SIG-M5 (cell line): ENCODE data around the gene COLGALT1.
"Not testable (repeated sequence)": the region's sequence is repeated elsewhere in the genome, so short reads cannot be mapped to it uniquely, and the experiment has no call there.

ENCODE experiments used
- DNase-seq: peaks from one replicate; lab custom pipeline; 2025; lab: John Stamatoyannopoulos, UW

The COLGALT1 gene

DNA sequence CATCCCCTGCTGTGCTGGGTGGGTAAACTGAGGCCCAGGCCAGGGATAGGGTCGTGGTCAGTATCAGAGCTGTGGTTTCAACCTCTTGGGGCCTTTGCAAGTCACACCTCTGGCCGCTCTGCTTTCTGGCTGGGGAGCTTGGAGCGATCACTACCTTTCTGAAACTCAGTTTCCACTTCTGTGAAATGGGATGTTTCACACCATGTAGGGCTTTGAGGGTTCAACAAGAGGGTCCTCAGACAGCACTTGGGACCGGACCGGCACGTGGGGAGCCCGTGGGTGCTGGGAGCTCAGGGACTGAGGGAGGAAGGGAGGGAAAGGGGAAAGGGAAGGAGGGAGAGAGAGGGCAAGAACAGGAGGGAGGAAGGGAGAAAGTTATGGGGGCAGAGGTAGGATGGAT is 22.9 kb upstream of the COLGALT1 start:
- no peak for DNase-seq

DNA sequence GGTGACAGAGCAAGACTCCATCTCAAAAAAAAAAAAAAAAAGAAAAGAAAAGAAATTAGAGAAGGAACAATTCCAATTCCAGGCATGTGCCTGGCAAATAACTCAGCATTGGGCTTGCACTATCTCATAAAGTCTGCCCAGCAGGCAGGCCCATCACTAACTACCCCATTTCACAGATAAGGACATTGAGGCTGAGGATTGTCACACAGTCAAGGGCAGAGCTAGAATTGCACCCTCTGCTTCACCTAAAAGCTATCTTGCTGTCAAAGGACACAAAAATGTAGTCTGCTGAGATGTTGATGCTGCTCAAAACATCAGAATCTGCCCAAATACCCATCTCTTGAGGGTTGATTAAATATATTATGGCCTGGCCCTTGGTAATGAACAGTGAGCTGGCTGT is 20.7 kb upstream of the COLGALT1 start:
- no peak for DNase-seq

DNA sequence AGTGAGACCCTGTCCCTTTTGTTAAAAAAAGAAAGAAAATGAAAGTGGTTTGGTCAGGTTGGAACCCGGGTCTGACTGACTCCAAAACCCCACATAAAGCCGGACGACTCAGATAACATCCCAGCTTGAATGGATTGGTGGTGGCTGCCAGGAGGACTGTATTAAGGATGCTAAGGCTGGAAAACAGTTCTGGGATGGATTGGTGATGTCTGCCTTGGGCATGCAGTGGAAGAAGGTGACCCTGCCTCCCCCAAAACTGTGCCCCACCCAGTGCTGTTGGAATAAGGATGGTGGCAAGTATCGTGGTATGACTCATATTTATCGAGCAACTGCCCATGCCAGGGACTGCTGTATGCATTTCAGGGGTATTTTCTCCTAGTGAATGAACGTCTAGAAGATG is 18.5 kb upstream of the COLGALT1 start:
- no peak for DNase-seq

- DNase-seq: no peak
Measured at GRCh38 chr19:17538684-17539237, 16.7 kb upstream of the COLGALT1 start.

DNA sequence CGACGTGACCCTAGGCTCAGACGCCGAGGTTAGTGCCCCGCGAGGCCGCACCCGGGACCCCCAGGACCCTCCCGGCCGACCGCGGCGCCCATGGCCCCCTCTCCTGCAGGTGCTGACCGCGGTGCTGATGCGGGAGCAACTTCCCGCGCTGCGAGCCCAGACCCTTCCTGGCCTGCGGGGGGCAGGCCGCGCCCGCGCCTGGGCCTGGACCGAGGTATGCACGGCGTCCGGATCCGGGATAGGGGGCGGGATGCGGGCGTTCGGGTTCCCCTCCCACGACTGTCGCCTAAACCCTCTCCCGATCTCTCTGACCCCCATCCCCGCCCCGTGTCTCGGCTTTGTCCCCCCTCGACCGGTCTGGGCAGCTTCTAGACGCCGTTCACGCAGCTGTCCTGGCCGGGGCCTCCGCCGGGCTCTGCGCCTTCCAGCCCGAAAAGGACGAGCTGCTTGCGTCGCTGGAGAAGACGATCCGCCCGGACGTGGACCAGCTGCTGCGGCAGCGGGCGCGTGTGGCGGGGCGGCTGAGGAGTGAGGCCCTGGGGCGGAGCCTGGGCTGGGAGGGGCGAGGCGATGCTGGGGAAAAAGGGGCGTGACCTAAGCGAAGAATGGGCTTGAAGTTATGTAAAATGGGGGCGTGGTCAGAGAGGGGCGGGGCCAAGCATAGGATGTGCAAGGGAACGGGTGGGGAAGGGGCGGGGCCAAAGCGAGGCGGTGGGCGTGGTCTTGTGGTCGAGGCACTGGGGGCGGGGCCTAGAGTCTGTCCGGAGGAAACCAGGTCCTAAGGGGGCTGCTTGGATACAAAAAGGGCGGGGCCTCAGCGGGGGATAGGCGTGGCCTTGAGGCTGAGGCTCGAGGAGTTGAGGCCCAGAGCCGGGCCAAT is 16.0 kb upstream of the COLGALT1 start:
- DNase-seq: peak; percentile 78

- no peak for DNase-seq
Measured at GRCh38 chr19:17540174-17540573, 15.3 kb upstream of the COLGALT1 start.

GRCh38 chr19:17541184-17541759 is 14.2 kb upstream of the COLGALT1 start:
- no peak for DNase-seq

DNA sequence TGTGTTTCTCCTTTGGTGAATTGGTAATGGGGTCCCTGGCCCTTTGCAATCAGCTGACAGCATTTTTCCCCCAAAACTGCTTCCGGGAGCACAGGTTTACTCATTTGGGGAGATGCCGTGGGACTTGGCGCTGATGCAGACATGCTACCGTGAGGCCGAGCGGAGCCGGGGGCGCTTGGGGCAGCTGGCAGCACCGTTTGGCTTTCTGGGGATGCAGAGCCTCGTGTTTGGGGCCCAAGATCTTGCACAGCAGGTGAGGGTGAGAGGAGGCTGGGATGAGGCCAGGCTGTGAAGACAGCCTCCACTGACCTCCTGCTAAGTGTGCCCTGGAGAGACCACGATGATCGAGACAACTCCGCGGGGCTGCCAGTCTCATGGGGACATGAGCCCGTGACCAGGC is 13.4 kb upstream of the COLGALT1 start:
- DNase-seq: no peak

- DNase-seq: no peak
Measured at GRCh38 chr19:17542793-17543582, 12.5 kb upstream of the COLGALT1 start.

DNA sequence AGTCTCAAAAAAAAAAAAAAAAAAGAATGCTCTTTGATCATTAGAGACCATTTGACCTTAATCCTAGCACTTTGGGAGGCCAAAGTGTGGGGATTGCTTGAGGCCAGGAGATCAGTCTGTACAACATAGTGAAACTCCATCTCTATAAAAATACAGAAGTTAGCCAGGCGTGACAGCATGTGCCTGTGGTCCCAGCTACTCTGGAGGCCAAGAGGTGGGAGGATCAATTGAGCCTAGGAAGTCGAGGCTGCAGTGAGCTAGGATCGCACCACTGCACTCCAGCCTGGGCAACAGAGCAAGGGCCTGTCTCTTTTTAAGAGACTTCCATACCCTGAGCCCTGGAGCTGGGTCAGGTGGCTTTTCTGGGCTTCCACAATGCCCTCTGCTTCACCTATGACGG is 11.5 kb upstream of the COLGALT1 start:
- no peak for DNase-seq

DNA sequence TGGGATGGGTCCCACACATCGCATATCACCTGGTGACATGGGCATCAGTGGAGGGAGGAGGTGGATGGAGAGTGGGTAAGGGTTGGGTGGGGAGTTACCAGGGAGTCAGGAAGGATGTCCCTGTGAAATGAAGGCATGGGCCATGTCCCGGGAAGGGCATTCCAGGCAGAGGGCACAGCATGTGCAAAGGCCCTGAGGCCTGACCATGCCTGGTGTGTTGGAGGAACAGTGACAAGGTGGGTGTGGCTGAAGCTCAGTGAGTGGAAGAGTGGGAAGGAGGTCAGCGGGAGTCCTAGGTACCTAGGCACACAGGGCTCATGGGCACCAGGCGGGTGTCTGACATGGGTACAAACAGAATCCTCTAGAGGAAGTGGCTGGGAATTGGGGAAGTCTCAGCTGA is 11.0 kb upstream of the COLGALT1 start:
- no peak for DNase-seq

DNA sequence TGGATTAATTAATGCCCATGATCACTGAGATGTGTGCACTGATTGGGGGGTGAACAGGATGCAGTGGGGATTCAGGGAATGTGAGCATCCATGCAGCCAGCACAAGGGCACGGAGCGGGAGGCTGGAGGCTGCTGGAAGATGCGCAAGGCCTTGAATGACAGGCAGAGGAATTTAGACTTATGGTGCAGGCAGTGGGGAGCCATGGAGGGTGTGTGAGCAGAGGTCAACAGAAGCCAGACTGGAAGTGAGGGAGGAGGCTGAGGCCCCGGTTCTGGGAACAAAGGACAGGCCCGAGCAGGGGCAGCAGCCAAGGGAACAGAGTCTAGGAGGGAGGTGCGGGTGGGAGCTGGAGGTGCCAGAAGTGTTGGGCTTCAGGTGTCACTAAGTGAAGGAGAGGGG is 7.3 kb upstream of the COLGALT1 start:
- DNase-seq: no peak

- DNase-seq: no peak
Measured at GRCh38 chr19:17549085-17549740, 6.2 kb upstream of the COLGALT1 start.

- DNase-seq: no peak
Measured at GRCh38 chr19:17550076-17550667, 5.3 kb upstream of the COLGALT1 start.

- not testable (repeated sequence) for DNase-seq
Measured at GRCh38 chr19:17552735-17553134, 2.7 kb upstream of the COLGALT1 start.

DNA sequence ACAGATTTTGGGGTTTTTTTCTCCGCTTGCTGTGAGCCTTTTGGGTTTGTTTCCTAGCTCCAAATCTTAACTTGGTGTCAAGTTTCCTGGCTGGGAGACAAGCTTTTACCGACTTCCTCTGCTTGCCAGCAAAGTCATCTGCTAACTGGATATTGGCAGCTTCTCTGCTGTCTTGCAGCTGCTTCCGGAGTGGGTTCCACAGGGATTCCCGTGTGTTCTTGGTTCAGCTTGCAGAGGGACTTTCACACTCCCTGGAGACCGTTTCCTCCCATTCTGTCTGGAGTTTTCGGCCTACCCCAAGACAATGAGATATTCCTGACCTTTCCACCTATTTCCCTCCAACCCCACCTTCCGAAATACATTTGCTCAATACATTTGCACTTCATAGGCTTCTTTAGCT is 2.2 kb upstream of the COLGALT1 start:
- DNase-seq: no peak

DNA sequence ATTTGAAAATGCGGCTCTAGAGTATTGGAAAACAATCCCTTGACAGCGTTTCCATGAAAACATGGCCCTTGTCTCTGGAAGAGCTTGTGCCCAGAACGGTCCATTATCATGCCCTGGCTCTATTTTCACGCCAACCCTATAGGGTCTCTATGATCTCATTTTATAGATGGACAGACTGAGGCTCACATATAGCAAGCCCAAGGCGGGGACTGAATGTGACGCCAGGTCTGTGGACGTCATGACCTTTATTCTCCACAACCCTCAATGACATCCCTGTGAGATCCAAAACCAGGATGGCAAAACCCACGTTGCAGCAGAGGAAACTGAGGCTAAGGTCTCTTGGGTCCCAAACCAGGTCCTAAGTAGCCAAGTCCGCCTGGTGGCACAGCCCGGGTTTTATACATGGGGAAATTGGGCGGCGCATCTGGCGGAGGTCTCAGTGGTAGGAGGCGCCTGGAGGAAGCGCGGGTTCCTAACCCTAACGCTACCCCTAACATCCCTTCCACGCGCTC is 425 bp upstream of the COLGALT1 start:
- no peak for DNase-seq

DNA sequence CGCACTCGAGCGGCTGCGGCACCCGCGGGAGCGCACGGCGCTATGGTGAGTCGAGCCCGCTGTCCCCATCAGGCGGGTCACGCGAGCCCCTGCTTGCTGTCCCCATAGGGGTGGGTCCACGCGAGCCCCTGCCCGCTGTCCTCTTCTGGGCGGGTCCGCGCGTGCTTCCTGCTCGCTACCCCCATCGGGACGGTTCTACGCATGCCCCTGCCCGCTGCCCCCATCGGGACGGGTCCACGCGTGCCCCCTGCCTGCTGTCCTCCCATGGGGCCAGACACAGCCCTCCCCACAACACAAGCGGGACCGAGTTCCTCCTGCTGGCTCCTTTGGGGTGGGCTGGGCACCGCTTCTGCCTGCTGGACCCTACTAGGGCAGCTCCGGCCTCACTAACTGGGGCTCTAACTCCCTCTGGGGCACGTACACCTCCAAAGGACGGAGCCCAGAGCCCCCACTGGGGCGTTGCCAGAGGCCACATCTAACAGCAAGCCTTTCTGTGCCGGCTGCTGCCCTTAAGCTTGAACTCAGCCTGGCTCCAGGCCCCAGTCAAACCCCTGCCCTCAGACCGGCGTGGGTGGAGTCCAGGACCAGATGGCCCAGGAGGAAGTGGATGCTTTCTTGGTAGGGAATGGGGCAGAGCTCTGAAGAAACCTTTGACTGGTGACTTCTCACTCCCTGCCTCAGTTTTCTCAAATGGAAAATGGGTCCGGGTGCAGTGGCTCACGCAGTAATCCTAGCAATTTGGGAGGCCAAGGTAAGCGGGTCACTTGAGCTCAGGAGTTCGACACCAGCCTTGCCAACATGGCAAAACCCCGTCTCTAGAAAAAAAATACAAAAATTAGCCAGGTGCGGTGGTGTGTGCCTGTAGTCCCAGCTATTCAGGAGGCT is 722 bp downstream of the COLGALT1 start:
- DNase-seq: no peak

- DNase-seq: no peak
Measured at GRCh38 chr19:17556995-17557394, 1.5 kb downstream of the COLGALT1 start.

- DNase-seq: peak; percentile 44
Measured at GRCh38 chr19:17557466-17557865, 2.0 kb downstream of the COLGALT1 start.
